K562 (cell line): ENCODE results near the gene FMNL2. TPM values are rescaled to one million over a fixed set of nuclear protein-coding genes. Genes with fewer than 3 reads are reported as not detected.

Source experiments
- ATAC-seq: fragments of 200-7000 bp; cut with Tn5 transposase; 3 replicates; pipeline ENCODE4 v1.9.1; 2020; ENCODE audit warnings: moderate library complexity
- BruUV-seq: library from RNA; stranded (reverse); fragments of 400-500 nt; replicated peaks from 2 replicates; lab custom pipeline; 2021; lab: Mats Ljungman, UMichigan
- CTCF ChIA-PET: fragments of 300-600 bp; formaldehyde crosslinking; extraction: SDS; loops from one replicate; lab custom pipeline; 2021; ENCODE audit warnings: low intra/inter-chr PET ratio; lab: Yijun Ruan, JAX
- POLR2A ChIA-PET: fragments of 300-600, 350-650 bp; sonication (Branson Sonifier 250); formaldehyde crosslinking; extraction: SDS; loops from one replicate; lab custom pipeline; 2021; ENCODE audit warnings: antibody characterized with exemption, inconsistent platforms; lab: Yijun Ruan, JAX
- DNase-seq, 4 experiments: peaks; one replicate each; pipeline versions ENCODE4 v3.0.0 to v3.0.0-alpha.2; 2011 to 2018; ENCODE audit warnings: low spot score in 3 of 4, mixed read lengths in 3 of 4; ENCODE audit errors: extremely low read depth in 1 of 4
- FAIRE-seq: peaks from 2 replicates; lab custom pipeline; 2011; peaks lifted over from hg19 to GRCh38; lab: Jason Lieb, UNC
- H2AFZ ChIP-seq: 2 replicates; pipeline ENCODE4 v1.6.0; 2011; ENCODE audit warnings: low read depth, low read length, control low read depth, inconsistent platforms
- H3K27ac ChIP-seq: fragments of 200-600 bp; 3 replicates; pipeline ENCODE4 v1.8.0; 2011; ENCODE audit warnings: low read depth, mild to moderate bottlenecking, control low read depth, inconsistent platforms, low read length, moderate library complexity, mixed read lengths; ENCODE audit errors: extremely low read depth
- H3K27me3 ChIP-seq, 2 experiments: fragments of 300-600 bp in 1 of 2; 2 replicates in 1 of 2; 3 replicates in 1 of 2; pipeline versions ENCODE4 v1.6.0 to v1.8.0; 2011; ENCODE audit warnings: inconsistent platforms in 2 of 2, low read length in 2 of 2, mild to moderate bottlenecking in 1 of 2, mixed read lengths in 1 of 2, moderate library complexity in 1 of 2; ENCODE audit not compliant: control insufficient read depth in 2 of 2, insufficient read depth in 2 of 2
- H3K36me3 ChIP-seq: fragments of 300-600 bp; 3 replicates; pipeline ENCODE4 v1.8.0; 2011; ENCODE audit warnings: mild to moderate bottlenecking, low read length, inconsistent platforms; ENCODE audit not compliant: control insufficient read depth, insufficient read depth
- H3K4me1 ChIP-seq, 2 experiments: fragments of 200-600 bp in 1 of 2; replicated peaks in 1 of 2; 2 replicates in 1 of 2; 3 replicates in 1 of 2; pipeline versions ENCODE4 v1.5.1 to v1.8.0; 2011; ENCODE audit warnings: inconsistent platforms in 2 of 2, low read length in 2 of 2, mild to moderate bottlenecking in 1 of 2, mixed read lengths in 1 of 2, moderate library complexity in 1 of 2; ENCODE audit not compliant: control insufficient read depth in 2 of 2, insufficient read depth in 2 of 2
- H3K4me2 ChIP-seq: 2 replicates; pipeline ENCODE4 v1.6.1; 2011; ENCODE audit warnings: low read length, control low read depth, inconsistent platforms, mixed read lengths; ENCODE audit not compliant: insufficient read depth
- H3K4me3 ChIP-seq: fragments of 200-600 bp; sonication (generic), shearing (Covaris generic); 2 replicates; pipeline ENCODE4 v1.5.1; 2016; ENCODE audit warnings: control low read depth, inconsistent platforms
- H3K79me2 ChIP-seq: fragments of 200-600 bp; 3 replicates; pipeline ENCODE4 v1.8.0; 2011; ENCODE audit warnings: low read length, inconsistent platforms; ENCODE audit not compliant: control insufficient read depth, insufficient read depth
- H3K9ac ChIP-seq, 2 experiments: 2 replicates each; pipeline versions ENCODE4 v1.6.0 to v1.6.1; 2011; ENCODE audit warnings: low read depth in 2 of 2, low read length in 2 of 2, control low read depth in 1 of 2, inconsistent platforms in 1 of 2, mild to moderate bottlenecking in 1 of 2, mixed read lengths in 1 of 2; ENCODE audit not compliant: insufficient read depth in 1 of 2
- H3K9me1 ChIP-seq: one replicate; pipeline ENCODE4 v1.6.0; 2011; ENCODE audit warnings: inconsistent platforms, mild to moderate bottlenecking, low read length, moderate library complexity; ENCODE audit not compliant: control insufficient read depth, insufficient read depth
- H3K9me3 ChIP-seq: replicated peaks from 2 replicates; pipeline ENCODE4 v1.5.1; 2011; ENCODE audit warnings: low read depth, low read length, inconsistent platforms; ENCODE audit not compliant: control insufficient read depth, insufficient read depth
- H4K20me1 ChIP-seq: replicated peaks from 2 replicates; pipeline ENCODE4 v1.6.1; 2011; ENCODE audit warnings: low read length, inconsistent platforms, mixed read lengths; ENCODE audit not compliant: control insufficient read depth, insufficient read depth
- ATF4 ChIP-seq: fragments of 450-650 bp; formaldehyde crosslinking; IDR thresholded peaks from 2 replicates; pipeline ENCODE4 v1.4.0; 2022; ENCODE audit warnings: mild to moderate bottlenecking, moderate library complexity
- KAT7 ChIP-seq: sonication (generic); formaldehyde crosslinking; IDR thresholded peaks from 2 replicates; pipeline ENCODE4 v1.8.0; 2022; ENCODE audit warnings: missing genetic modification reagents, mild to moderate bottlenecking, borderline replicate concordance
- MAFG ChIP-seq: fragments of 450-650 bp; conservative IDR thresholded peaks from 2 replicates; pipeline ENCODE4 v1.6.1; 2016; ENCODE audit warnings: missing genetic modification characterization, missing compliant biosample characterization
- PTTG1 ChIP-seq: fragments of 450-650 bp; IDR thresholded peaks from 2 replicates; pipeline ENCODE4 v1.6.1; 2016; ENCODE audit warnings: low read depth, mild to moderate bottlenecking, missing genetic modification characterization, missing compliant biosample characterization
- SREBF2 ChIP-seq: sonication (generic); formaldehyde crosslinking; IDR thresholded peaks from 2 replicates; pipeline ENCODE4 v1.4.0; 2020; ENCODE audit warnings: mild to moderate bottlenecking, missing genetic modification reagents
- SRSF3 ChIP-seq: fragments of 200-400 bp; formaldehyde crosslinking; IDR thresholded peaks from 2 replicates; pipeline ENCODE4 v1.6.1; 2016; ENCODE audit warnings: mild to moderate bottlenecking, low read length, moderate library complexity; ENCODE audit not compliant: insufficient read depth
- TAF1 ChIP-seq: IDR thresholded peaks from 2 replicates; pipeline ENCODE4 v1.6.1; 2011; ENCODE audit warnings: mild to moderate bottlenecking, low read length, moderate library complexity; ENCODE audit not compliant: insufficient read depth, control insufficient read depth, severe bottlenecking; ENCODE audit errors: extremely low read depth
- TCF3 ChIP-seq: sonication (generic); formaldehyde crosslinking; IDR thresholded peaks from 2 replicates; pipeline ENCODE4 v1.4.0; 2020; ENCODE audit warnings: mild to moderate bottlenecking, missing genetic modification reagents
- ZBTB8A ChIP-seq: fragments of 450-650 bp; IDR thresholded peaks from 2 replicates; pipeline ENCODE4 v1.6.1; 2018; ENCODE audit warnings: mild to moderate bottlenecking, moderate library complexity; ENCODE audit not compliant: partially characterized antibody
- ZNF174 ChIP-seq: fragments of 250-450 bp; sonication (Bioruptor Pico); IDR thresholded peaks from 2 replicates; pipeline ENCODE4 v1.4.0; 2020; ENCODE audit warnings: mild to moderate bottlenecking
- ZNF444 ChIP-seq: fragments of 250-450 bp; sonication (Bioruptor Pico); IDR thresholded peaks from 2 replicates; pipeline ENCODE4 v1.4.0; 2020; ENCODE audit warnings: mild to moderate bottlenecking, moderate library complexity
- ZNF609 ChIP-seq: sonication (generic); formaldehyde crosslinking; IDR thresholded peaks from 2 replicates; pipeline ENCODE4 v1.8.1; 2023; ENCODE audit warnings: missing genetic modification reagents, mild to moderate bottlenecking, borderline replicate concordance
- ZNF717 ChIP-seq: fragments of 250-450 bp; sonication (Bioruptor Pico); IDR thresholded peaks from 2 replicates; pipeline ENCODE4 v1.5.0; 2021
- in situ Hi-C: fragments of 300-500 bp; cut with MboI; formaldehyde crosslinking; loops from 4 replicates; pipeline ENCODE4 v1.15.0; 2018; ENCODE audit warnings: inconsistent platforms, mixed read lengths
- intact Hi-C: fragments of 100-400 bp; cut with micrococcal nuclease; formaldehyde crosslinking; loops from 2 replicates; pipeline ENCODE4 v1.14.2; 2022
- polyA plus RNA-seq, 8 experiments: library from polyadenylated mRNA; depleted of rRNA in 4 of 8; stranded (reverse) in 5 of 8; unstranded in 3 of 8; fragments of >200 nt; fragmentation: Nextera tagmentation in 2 of 8; fragmentation: Illumina TruSeq in 1 of 8; extraction: Ambion mirVana in 2 of 8; extraction: Trizol in 1 of 8; gene quantifications; 2 replicates each; pipeline versions ENCODE4 v1.2.1 to v1.2.3, GENCODE V29; 2011 to 2014; ENCODE audit warnings: inconsistent platforms in 1 of 8, missing spikeins in 1 of 8
- total RNA-seq, 7 experiments: library from RNA; depleted of rRNA in 6 of 7; stranded (reverse); fragments of >200 nt in 6 of 7; fragmentation: Illumina TruSeq in 2 of 7; extraction: Trizol in 2 of 7; gene quantifications; 2 replicates each; pipeline versions ENCODE4 v1.2.1 to v1.2.3, GENCODE V29; 2011 to 2021; ENCODE audit warnings: low replicate concordance in 1 of 7
- TF ChIP-seq, protein P1 (sequence below): sonication (generic); formaldehyde crosslinking; IDR thresholded peaks from 2 replicates; pipeline ENCODE4 v1.8.1; 2023; ENCODE audit warnings: mild to moderate bottlenecking, missing genetic modification reagents
- TF ChIP-seq, protein P2 (sequence below), 2 experiments: fragments of 450-650 bp; conservative IDR thresholded peaks; 2 replicates each; pipeline ENCODE4 v1.6.1; 2017; ENCODE audit warnings: mild to moderate bottlenecking in 2 of 2, moderate library complexity in 2 of 2

The FMNL2 gene
- total and polyA plus RNA-seq, 9 of the 15 experiments (the other 6 are each of a cell fraction or from before 2014, with no cell fraction given) = 0.15 to 0.49 (median 0.24) TPM; not detected in 1

GRCh38 chr2:152523091-152523490, 188.1 kb downstream of the FMNL2 start:
- CTCF ChIA-PET = no interaction called here
- POLR2A ChIA-PET = no interaction called here
- Histone ChIP-seq H3K79me2 (no peaks in the 10 kb centered on the region), H4K20me1 (no peaks in the 10 kb centered on the region), H3K27me3 (peaks cover 0 to 4% of the 10 kb centered on the region in 2 experiments; a peak in 1 of 5 replicates), H3K9me1 (no peaks in the 10 kb centered on the region), H3K4me3 (no peak overlapping the region), H3K4me2 (no peak overlapping the region), H3K27ac (no peak overlapping the region), H3K36me3 (no peaks in the 10 kb centered on the region), H3K4me1 (no peaks in the 10 kb centered on the region), H3K9me3 (no peaks in the 10 kb centered on the region), H3K9ac (no peak overlapping the region), H2AFZ (no peak overlapping the region)
- in situ Hi-C loops (no loop called here), intact Hi-C loops (no loop called here)
- ATAC-seq (no peak), FAIRE-seq (no peak), DNase-seq (no peak)
- BruUV-seq = no TSS peak
- no peak for TF ChIP-seq SREBF2 (CRISPR knock-in tag)
- TF ChIP-seq ZBTB8A = no peak
- no peak for TF ChIP-seq ZNF609 (CRISPR knock-in tag)
- no peak for TF ChIP-seq ZNF444 (CRISPR knock-in tag)
- TF ChIP-seq, protein P1, sequence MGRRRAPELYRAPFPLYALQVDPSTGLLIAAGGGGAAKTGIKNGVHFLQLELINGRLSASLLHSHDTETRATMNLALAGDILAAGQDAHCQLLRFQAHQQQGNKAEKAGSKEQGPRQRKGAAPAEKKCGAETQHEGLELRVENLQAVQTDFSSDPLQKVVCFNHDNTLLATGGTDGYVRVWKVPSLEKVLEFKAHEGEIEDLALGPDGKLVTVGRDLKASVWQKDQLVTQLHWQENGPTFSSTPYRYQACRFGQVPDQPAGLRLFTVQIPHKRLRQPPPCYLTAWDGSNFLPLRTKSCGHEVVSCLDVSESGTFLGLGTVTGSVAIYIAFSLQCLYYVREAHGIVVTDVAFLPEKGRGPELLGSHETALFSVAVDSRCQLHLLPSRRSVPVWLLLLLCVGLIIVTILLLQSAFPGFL (CRISPR knock-in tag) = no peak
- no peak for TF ChIP-seq TAF1
- TF ChIP-seq MAFG (tag) = no peak
- no peak for TF ChIP-seq SRSF3
- TF ChIP-seq TCF3 (CRISPR knock-in tag) = no peak
- TF ChIP-seq PTTG1 = no peak
- no peak for TF ChIP-seq ATF4 (CRISPR knock-in tag)
- no peak for TF ChIP-seq KAT7 (CRISPR knock-in tag)
- no peak for TF ChIP-seq ZNF717 (CRISPR knock-in tag)
- TF ChIP-seq ZNF174 (CRISPR knock-in tag) = no peak
- TF ChIP-seq, protein P2, sequence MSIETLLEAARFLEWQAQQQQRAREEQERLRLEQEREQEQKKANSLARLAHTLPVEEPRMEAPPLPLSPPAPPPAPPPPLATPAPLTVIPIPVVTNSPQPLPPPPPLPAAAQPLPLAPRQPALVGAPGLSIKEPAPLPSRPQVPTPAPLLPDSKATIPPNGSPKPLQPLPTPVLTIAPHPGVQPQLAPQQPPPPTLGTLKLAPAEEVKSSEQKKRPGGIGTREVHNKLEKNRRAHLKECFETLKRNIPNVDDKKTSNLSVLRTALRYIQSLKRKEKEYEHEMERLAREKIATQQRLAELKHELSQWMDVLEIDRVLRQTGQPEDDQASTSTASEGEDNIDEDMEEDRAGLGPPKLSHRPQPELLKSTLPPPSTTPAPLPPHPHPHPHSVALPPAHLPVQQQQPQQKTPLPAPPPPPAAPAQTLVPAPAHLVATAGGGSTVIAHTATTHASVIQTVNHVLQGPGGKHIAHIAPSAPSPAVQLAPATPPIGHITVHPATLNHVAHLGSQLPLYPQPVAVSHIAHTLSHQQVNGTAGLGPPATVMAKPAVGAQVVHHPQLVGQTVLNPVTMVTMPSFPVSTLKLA (conservative IDR thresholded peaks at IDR 0.05) = no peak
